ENCODE measurements around the gene CA10.

- TF ChIP-seq CTCF (conservative IDR thresholded peaks at IDR 0.05; ENCODE audit: low read depth, low read length), result no peak
- TF ChIP-seq EZH2 (IDR thresholded peaks at IDR 0.05; ENCODE audit: borderline replicate concordance, low read depth, low read length, poor library complexity, severe bottlenecking), result no peak
These were observed 86.8 kb downstream of the CA10 start for GRCh38 chr17:52071712-52072111.

Data from A673 (cell line).